ENCODE results near the gene CEP63. TPM values are rescaled to one million over a fixed set of nuclear protein-coding genes. Genes with fewer than 3 reads are reported as not detected.

The CEP63 gene
- total RNA-seq, 1 donor from 2014 or later: 21.2 TPM

Other genes starting within 250 kb of the CEP63 start
- gene RYK, start 235.2 kb upstream of the CEP63 start, total RNA-seq: 92.2 and 92.5 TPM in 2 replicates
- gene AMOTL2, start 111.6 kb upstream of the CEP63 start, total RNA-seq: 85.1 and 104 TPM in 2 replicates
- gene ANAPC13, start 72 bp upstream of the CEP63 start, total RNA-seq: 46.4 and 65.2 TPM in 2 replicates
- not detected in 2 replicates for gene KY, start 165.0 kb downstream of the CEP63 start, total RNA-seq